Measurements from ENCODE around the gene C16orf74. TPM values are rescaled to one million over a fixed set of nuclear protein-coding genes. Genes with fewer than 3 reads are reported as not detected.

C16orf74 gene
- polyA plus RNA-seq, 1 donor (not counting 4 experiments of a cell fraction or from before 2014, with no cell fraction given): 35.3 TPM

GRCh38 chr16:85668676-85669424, 82.0 kb downstream of the C16orf74 start:
- DNase-seq (ENCODE audit: low read depth, low spot score): no peak
- Histone ChIP-seq H3K36me3 (ENCODE audit: control insufficient read depth in 2 of 2, extremely low read depth in 1 of 2, insufficient read depth in 2 of 2, low read length in 2 of 2) (peaks cover 25 to 45% of the 10 kb centered on the region in 2 experiments), H3K4me3 (ENCODE audit: control insufficient read depth in 2 of 3, extremely low read depth in 1 of 3, insufficient read depth in 2 of 3, low read depth in 1 of 3, low read length in 3 of 3) (no peak overlapping the region), H3K79me2 (ENCODE audit: control insufficient read depth, insufficient read depth, low read length) (no peaks in the 10 kb centered on the region), H3K27me3 (ENCODE audit: control insufficient read depth, extremely low read depth, insufficient read depth, low read length) (no peaks in the 10 kb centered on the region), H4K20me1 (ENCODE audit: control insufficient read depth, extremely low read depth, insufficient read depth, low read length) (no peaks in the 10 kb centered on the region), H3K4me2 (ENCODE audit: control insufficient read depth, extremely low read depth, insufficient read depth, low read depth, low read length) (no peak overlapping the region), H3K9me3 (ENCODE audit: control insufficient read depth, low read depth, low read length) (no peaks in the 10 kb centered on the region), H2AFZ (ENCODE audit: control insufficient read depth, low read length) (no peak overlapping the region), H3K4me1 (ENCODE audit: control insufficient read depth, extremely low read depth, insufficient read depth, low read length) (no peaks in the 10 kb centered on the region), H3K9ac (ENCODE audit: control insufficient read depth, extremely low read depth, insufficient read depth, low read length) (no peak overlapping the region), H3K27ac (ENCODE audit: control insufficient read depth, insufficient read depth, low read length) (no peak overlapping the region), H3K9me1 (ENCODE audit: control insufficient read depth, extremely low read depth, insufficient read depth, low read length) (no peaks in the 10 kb centered on the region)
- no peak for FAIRE-seq
- dilution Hi-C loops (cut with MboI; ENCODE audit: extremely low pct_ligation_motif_present, low sequenced_read_pairs): no loop called here
- TF ChIP-seq EZH2 (IDR thresholded peaks at IDR 0.05; ENCODE audit: low read length) (no peak), CTCF (optimal IDR thresholded peaks at IDR 0.05 in 1 of 3, IDR thresholded peaks at IDR 0.05 in 1 of 3, conservative IDR thresholded peaks at IDR 0.05 in 1 of 3; ENCODE audit: extremely low read depth in 1 of 3, insufficient read depth in 2 of 3, low read length in 3 of 3) (no peak)

GRCh38 chr16:85667841-85668413, 83.0 kb downstream of the C16orf74 start:
- no peaks in the 10 kb centered on the region for H3K9me1 ChIP-seq (ENCODE audit: control insufficient read depth, extremely low read depth, insufficient read depth, low read length)
- dilution Hi-C loops (cut with MboI; ENCODE audit: extremely low pct_ligation_motif_present, low sequenced_read_pairs): no loop called here
- H3K4me1 ChIP-seq (ENCODE audit: control insufficient read depth, extremely low read depth, insufficient read depth, low read length): no peaks in the 10 kb centered on the region
- no peak overlapping the region for H3K4me3 ChIP-seq (ENCODE audit: control insufficient read depth in 2 of 3, extremely low read depth in 1 of 3, insufficient read depth in 2 of 3, low read depth in 1 of 3, low read length in 3 of 3)
- no peaks in the 10 kb centered on the region for H3K9me3 ChIP-seq (ENCODE audit: control insufficient read depth, low read depth, low read length)
- H3K4me2 ChIP-seq (ENCODE audit: control insufficient read depth, extremely low read depth, insufficient read depth, low read depth, low read length): no peak overlapping the region
- FAIRE-seq: no peak
- no peaks in the 10 kb centered on the region for H3K27me3 ChIP-seq (ENCODE audit: control insufficient read depth, extremely low read depth, insufficient read depth, low read length)
- DNase-seq (ENCODE audit: low read depth, low spot score): no peak
- no peak overlapping the region for H3K27ac ChIP-seq (ENCODE audit: control insufficient read depth, insufficient read depth, low read length)
- TF ChIP-seq EZH2 (IDR thresholded peaks at IDR 0.05; ENCODE audit: low read length) (no peak), CTCF (optimal IDR thresholded peaks at IDR 0.05 in 1 of 3, IDR thresholded peaks at IDR 0.05 in 1 of 3, conservative IDR thresholded peaks at IDR 0.05 in 1 of 3; ENCODE audit: extremely low read depth in 1 of 3, insufficient read depth in 2 of 3, low read length in 3 of 3) (no peak)
- H4K20me1 ChIP-seq (ENCODE audit: control insufficient read depth, extremely low read depth, insufficient read depth, low read length): no peaks in the 10 kb centered on the region
- H2AFZ ChIP-seq (ENCODE audit: control insufficient read depth, low read length): no peak overlapping the region
- H3K79me2 ChIP-seq (ENCODE audit: control insufficient read depth, insufficient read depth, low read length): no peaks in the 10 kb centered on the region
- H3K36me3 ChIP-seq (ENCODE audit: control insufficient read depth in 2 of 2, extremely low read depth in 1 of 2, insufficient read depth in 2 of 2, low read length in 2 of 2): peaks cover 25 to 48% of the 10 kb centered on the region in 2 experiments
- H3K9ac ChIP-seq (ENCODE audit: control insufficient read depth, extremely low read depth, insufficient read depth, low read length): no peak overlapping the region

All from keratinocyte (primary cell).